NCI-H524 (cell line): Measurements from ENCODE around the gene RAB11B.
"Not testable (repeated sequence)": the region's sequence is repeated elsewhere in the genome, so short reads cannot be mapped to it uniquely, and the experiment has no call there.

Experiments
- DNase-seq, 2 experiments: peaks; one replicate each; lab custom pipeline; 2025; lab: John Stamatoyannopoulos, UW

The RAB11B gene

DNA sequence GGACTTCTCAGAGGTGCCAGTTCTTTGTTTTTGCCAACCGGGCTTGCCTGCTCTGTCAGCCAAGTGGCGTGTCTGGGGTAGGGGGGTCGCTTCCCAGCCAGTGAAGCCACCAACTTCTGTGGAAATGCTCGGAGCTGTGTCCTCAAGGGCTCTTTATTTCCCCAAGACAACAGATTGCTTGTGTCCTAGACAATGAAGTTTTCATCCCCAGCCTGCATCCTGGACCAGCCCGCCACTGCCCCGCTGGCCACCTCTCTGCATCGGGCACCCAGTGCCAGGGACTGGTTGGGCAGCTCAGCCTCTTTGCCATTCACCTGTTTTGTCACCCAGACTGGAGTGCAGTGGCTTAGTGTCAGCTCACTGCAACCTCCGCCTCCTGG, 3.7 kb downstream of the RAB11B start:
- no peak for DNase-seq

DNA sequence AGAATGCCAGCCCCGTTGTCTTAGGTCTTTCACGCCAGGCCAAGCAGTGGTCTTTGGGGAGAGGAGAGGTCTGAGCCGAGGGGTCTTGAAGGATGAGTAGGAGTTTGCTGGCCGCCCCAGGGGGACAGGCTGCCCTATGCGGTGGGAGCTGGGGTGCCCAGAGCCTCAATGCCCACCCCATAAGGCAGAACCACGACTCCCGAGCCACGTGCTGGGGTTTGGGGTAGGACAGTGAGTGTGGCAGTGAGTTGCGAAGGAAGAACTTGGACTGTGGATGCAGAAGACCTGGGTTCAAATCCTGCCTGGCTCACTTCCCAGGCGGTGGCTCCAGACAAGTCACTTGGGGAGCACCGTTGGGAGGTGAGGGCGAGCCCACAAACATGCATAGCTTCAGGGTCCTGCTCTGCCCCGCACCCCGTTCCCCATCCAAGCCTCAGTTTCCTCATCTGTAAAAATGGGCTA, 5.5 kb downstream of the RAB11B start:
- no peak for DNase-seq

DNA sequence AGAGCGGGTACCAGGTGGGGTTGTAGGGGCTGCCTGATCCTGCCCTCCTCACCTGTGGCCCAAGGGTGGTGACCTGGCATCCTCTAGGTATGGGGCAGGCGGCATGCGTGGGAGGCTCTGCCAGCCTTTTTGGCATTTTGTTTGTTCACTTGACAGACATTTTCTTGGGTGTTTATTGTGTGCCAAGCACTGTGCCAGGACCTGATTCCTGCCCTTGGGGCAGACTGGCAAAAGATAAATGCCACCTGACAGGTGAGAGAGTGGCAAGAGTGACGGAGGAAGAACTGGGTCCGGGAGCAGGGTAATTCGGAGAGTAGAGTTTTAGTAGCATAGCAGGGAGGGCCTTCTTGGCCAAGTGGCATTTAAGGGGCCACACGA, 6.0 kb downstream of the RAB11B start:
- DNase-seq = no peak

- DNase-seq = peak; percentile 6 to 34
Observed at GRCh38 chr19:8396563-8397203, 6.5 kb downstream of the RAB11B start.

GRCh38 chr19:8397271-8397670, 7.1 kb downstream of the RAB11B start:
- DNase-seq = no peak

GRCh38 chr19:8397746-8398310, 7.7 kb downstream of the RAB11B start:
- DNase-seq = no peak

- no peak for DNase-seq
Observed at GRCh38 chr19:8398311-8398771, 8.2 kb downstream of the RAB11B start.

DNA sequence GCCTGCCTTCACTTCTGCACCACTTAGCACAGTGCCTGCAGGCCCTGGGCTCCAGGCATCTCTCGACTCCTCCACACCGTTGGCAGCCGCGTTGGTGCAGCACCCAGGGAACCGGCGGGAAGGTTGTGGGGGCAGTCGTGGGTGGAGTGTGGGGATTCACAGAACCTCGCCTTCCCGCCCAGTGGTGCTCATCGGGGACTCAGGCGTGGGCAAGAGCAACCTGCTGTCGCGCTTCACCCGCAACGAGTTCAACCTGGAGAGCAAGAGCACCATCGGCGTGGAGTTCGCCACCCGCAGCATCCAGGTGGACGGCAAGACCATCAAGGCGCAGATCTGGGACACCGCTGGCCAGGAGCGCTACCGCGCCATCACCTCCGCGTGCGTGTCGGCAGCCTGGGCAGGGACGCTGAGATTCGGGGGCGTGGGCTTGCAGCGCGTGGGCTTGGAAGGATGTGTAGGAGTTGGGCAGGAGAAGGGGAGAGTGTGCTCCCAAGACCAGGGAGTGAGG, 9.6 kb downstream of the RAB11B start:
- DNase-seq = no peak

GRCh38 chr19:8401981-8402411, 11.8 kb downstream of the RAB11B start:
- DNase-seq = no peak

- no peak for DNase-seq
Observed at GRCh38 chr19:8403098-8403819, 13.1 kb downstream of the RAB11B start.

- no peak for DNase-seq
Observed at GRCh38 chr19:8403820-8404109, 13.6 kb downstream of the RAB11B start.

GRCh38 chr19:8404391-8405151, 14.4 kb downstream of the RAB11B start:
- no peak for DNase-seq

GRCh38 chr19:8410718-8411117, 20.6 kb downstream of the RAB11B start:
- DNase-seq = not testable (repeated sequence)

DNA sequence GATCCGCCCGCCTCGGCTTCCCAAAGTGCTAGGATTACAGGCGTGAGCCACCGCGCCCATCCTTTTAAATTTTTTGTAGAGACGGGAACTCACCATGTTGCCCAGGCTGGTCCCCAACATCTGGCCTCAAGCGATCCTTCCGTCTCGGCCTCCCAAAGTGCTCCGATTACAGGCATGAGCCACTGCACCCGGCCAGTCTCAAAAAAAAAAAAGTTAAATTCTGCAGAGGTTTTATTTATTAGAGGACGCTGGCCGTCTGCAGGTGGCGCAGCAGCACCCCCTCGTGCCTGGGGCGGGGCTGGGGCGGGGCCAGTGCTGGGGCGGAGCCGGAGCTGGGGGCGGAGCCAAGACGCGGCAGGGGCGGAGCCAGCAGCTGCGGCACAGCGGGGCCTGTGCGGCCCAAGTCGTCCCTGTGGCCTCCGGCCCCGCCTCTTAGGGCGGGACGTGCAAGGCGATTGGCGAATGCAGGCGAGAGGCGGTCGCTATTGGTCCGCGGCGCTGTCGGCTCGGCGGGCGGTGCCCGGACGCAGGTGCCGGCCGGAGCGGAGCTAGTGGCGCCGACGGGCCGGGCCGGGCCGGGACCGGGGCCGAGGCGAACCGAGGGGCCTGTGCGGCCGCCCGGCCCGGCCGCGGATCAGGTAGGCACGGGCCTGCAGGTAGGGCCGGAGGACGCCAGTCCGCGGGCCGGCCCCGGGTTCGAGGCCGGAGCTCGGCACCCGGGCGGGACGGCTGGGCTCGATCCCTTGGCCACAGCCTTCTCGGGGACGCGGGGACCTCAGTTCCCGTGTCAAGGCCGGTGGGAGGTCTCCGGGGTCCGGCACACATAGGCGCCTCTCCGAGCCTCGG, 22.8 kb downstream of the RAB11B start, which contains the start of gene MARCHF2:
TSS of gene MARCHF2 (plus strand) at position 523 of the 846 bp plus-strand sequence. CDS start 8,536 bp downstream, outside the sequence.
- peak; percentile 91 to 98 for DNase-seq

- no peak for DNase-seq
Observed at GRCh38 chr19:8413629-8413995, 23.5 kb downstream of the RAB11B start.

- DNase-seq = no peak
Observed at GRCh38 chr19:8416796-8417195, 26.6 kb downstream of the RAB11B start.

DNA sequence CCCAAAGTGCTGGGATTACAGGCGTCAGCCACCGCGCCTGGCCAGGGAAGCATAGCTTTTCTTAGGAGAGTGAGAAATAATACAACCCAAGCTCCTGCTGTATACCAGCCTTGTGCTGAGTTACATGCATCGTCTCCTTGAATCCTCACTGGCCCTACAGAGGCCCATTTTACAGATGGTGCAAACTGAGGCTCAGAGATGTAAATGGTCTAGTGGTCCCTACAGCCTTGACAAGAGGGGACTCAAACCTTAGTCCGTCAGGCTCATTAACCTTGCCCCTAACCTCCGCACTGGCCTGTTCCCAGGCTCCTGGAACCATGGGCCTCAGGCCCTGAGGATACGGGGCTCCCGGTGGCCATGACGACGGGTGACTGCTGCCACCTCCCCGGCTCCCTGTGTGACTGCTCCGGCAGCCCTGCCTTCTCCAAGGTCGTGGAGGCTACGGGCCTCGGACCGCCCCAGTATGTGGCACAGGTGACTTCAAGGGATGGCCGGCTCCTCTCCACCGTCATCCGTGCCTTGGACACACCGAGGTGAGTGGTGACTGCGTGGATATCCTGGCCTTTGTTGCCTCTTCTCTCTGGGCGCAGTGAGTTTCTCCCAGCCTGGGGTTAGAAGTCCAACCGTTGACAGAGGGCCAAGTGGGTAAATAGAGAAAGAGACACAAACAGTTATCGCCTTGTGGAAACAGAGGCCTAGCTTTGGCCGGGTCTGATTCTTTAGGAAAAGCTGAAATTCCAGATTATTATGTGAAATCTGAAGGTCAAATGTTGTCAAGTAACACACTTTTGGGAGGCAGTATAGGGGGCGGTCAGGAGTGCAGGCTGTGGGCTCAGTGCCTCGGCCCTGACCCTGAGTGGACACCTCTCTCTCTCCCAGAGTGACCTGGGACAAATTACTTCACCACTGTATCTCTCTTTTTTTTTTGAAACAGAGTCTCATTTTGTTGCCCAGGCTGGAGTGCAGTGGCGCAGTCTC, 31.6 kb downstream of the RAB11B start:
- DNase-seq = no peak

GRCh38 chr19:8423817-8424223, 33.7 kb downstream of the RAB11B start:
- DNase-seq = no peak

GRCh38 chr19:8425331-8425730, 35.2 kb downstream of the RAB11B start:
- DNase-seq = not testable (repeated sequence)

DNA sequence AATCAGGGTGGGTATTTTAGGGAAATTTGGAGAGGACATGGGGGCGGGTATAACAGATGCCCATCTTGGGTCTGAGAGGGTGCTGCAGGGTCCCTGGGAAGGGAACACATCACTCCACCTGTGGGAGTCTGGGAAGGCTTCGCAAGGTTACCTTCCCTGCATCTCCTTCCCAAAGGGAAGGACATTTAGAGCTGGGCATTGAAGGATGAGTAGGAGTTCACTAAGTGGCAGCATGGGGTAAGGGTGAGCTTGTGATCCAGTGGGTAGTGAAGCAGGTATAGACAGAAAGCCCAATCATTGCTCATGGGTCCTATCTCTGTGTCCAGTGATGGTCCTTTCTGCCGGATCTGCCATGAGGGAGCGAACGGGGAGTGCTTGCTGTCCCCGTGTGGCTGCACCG, 36.1 kb downstream of the RAB11B start:
- DNase-seq = no peak
